Activated naive CD4-positive, alpha-beta T cell (primary cell): Measurements from ENCODE around the gene ADARB1.
"Not testable (repeated sequence)": the region's sequence is repeated elsewhere in the genome, so short reads cannot be mapped to it uniquely, and the experiment has no call there.

ENCODE experiments used
- DNase-seq, 4 experiments: peaks; one replicate each; lab custom pipeline; 2025; lab: John Stamatoyannopoulos, UW

ADARB1 gene

GRCh38 chr21:45114475-45114874, 40.1 kb downstream of the ADARB1 start:
- no peak for DNase-seq

GRCh38 chr21:45115141-45115540, 40.8 kb downstream of the ADARB1 start:
- DNase-seq: no peak

- DNase-seq: no peak
These were observed 41.7 kb downstream of the ADARB1 start for GRCh38 chr21:45116066-45116465.

GRCh38 chr21:45117314-45117713, 42.9 kb downstream of the ADARB1 start:
- DNase-seq: no peak

- DNase-seq: no peak
These were observed 43.7 kb downstream of the ADARB1 start for GRCh38 chr21:45118099-45118498.

- DNase-seq: no peak
These were observed 45.4 kb downstream of the ADARB1 start for GRCh38 chr21:45119812-45120211.

GRCh38 chr21:45120975-45121374, 46.6 kb downstream of the ADARB1 start:
- DNase-seq: no peak

GRCh38 chr21:45122030-45122429, 47.6 kb downstream of the ADARB1 start:
- DNase-seq: no peak

GRCh38 chr21:45122432-45123132, 48.2 kb downstream of the ADARB1 start:
- DNase-seq: no peak

GRCh38 chr21:45123440-45123839, 49.1 kb downstream of the ADARB1 start:
- no peak for DNase-seq

GRCh38 chr21:45124596-45124995, 50.2 kb downstream of the ADARB1 start:
- no peak for DNase-seq

- no peak for DNase-seq
These were observed 51.0 kb downstream of the ADARB1 start for GRCh38 chr21:45125357-45125756.

GRCh38 chr21:45126204-45126626, 51.8 kb downstream of the ADARB1 start:
- DNase-seq: no peak

- DNase-seq: no peak
These were observed 52.6 kb downstream of the ADARB1 start for GRCh38 chr21:45126983-45127382.

- DNase-seq: no peak
These were observed 53.6 kb downstream of the ADARB1 start for GRCh38 chr21:45127937-45128336.

- peak; percentile 24 to 73 (median 42) for DNase-seq
These were observed 54.3 kb downstream of the ADARB1 start for GRCh38 chr21:45128613-45129188.

GRCh38 chr21:45129189-45129923, 55.0 kb downstream of the ADARB1 start:
- DNase-seq: no peak

- DNase-seq: no peak
These were observed 56.0 kb downstream of the ADARB1 start for GRCh38 chr21:45130324-45130774.

GRCh38 chr21:45131537-45131999, 57.2 kb downstream of the ADARB1 start:
- no peak for DNase-seq

GRCh38 chr21:45132841-45133573, 58.6 kb downstream of the ADARB1 start:
- DNase-seq: no peak

- DNase-seq: not testable (repeated sequence)
These were observed 59.3 kb downstream of the ADARB1 start for GRCh38 chr21:45133574-45134278.
